ENCODE results near the gene REEP5.
"Not testable (repeated sequence)": the region's sequence is repeated elsewhere in the genome, so short reads cannot be mapped to it uniquely, and the experiment has no call there.

The REEP5 gene

DNA sequence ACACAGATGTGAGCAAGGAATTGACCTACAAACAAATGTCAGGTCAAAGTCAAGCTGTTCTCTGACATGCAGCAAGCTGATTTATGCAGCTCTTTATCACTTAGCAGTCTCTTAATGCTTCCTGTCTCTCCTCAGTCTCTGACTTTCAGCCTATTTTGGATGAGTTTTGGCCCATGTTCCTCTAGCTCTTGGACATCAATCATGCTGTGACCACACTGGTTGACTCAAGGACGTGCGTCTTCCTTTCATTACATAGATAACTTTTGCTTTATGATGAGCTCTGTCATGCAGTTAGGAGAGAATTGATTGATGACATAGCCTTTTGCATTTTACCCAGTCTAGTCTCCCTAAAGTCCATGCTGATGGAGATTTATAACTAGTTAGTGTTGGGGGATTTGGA lies 9.4 kb upstream of the REEP5 start:
- DNase-seq = no peak

DNA sequence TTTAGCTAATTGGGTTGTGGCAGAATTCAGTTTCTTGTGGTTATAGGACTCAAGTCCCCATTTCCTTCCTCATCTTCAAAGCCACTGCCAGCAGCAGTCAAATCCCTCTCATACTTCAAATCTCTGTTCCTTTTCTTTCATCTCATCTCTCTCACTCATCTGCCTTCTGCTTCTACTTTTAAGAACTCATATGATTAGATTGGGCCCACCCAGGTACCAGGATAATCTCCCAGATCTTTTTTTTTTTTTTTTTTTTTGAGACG lies 8.0 kb upstream of the REEP5 start:
- no peak for DNase-seq

GRCh38 chr5:112929336-112930081 lies 7.5 kb upstream of the REEP5 start:
- DNase-seq = no peak

DNA sequence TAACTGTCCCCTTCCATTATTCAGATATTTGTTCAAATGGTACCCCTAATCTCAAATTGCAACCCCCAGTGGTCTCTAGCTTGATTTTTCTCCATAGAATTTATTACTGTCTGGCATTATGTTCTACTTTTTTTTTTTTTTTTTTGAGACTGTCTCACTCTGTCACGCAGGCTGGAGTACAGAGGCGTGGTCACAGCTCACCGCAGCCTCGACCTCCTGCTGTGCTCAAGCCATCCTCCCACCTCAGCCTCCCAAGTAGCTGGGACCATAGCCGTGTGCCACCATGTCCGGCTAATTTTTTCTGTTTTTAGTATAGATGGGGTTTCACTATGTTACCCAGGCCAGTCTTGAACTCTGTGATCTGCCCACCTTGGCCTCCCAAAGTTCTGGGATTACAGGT lies 2.0 kb upstream of the REEP5 start:
- DNase-seq = no peak

DNA sequence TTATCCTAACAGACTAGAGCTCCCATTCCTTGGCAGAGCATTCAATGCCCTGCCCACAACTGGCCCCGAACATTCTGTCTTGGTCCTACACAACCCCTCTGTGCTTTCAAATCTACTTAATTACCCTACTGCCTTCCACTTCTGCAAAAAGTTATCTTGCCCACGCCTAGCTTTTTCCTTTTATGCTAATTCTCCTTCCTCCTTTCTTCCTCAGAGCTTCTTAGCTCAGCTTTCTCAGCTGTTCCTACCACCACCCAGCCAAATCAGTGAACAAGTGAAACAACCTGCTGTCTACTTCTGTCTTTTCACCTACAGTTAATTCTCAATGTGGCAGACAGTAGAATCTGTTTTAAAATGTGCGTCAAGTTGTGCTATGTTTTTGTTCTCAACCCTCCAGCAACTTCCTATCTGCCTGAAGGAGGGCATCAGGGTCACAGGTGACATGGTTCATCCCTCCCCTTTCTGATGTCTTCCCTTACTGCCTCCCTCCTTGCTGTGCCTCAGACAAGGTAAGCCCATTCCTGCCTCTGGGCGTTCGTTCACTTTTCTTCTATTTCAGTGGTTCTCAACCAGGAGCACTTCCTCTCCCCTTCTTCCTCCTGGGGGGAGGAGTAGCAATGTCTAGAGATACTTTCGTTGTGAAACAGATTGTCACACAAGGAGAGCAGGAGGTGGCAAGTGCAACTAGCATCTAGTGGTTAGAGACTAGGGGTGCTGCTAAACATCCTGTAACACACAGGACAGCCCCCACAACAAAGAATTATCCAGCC lies 1.3 kb upstream of the REEP5 start:
- DNase-seq = no peak

DNA sequence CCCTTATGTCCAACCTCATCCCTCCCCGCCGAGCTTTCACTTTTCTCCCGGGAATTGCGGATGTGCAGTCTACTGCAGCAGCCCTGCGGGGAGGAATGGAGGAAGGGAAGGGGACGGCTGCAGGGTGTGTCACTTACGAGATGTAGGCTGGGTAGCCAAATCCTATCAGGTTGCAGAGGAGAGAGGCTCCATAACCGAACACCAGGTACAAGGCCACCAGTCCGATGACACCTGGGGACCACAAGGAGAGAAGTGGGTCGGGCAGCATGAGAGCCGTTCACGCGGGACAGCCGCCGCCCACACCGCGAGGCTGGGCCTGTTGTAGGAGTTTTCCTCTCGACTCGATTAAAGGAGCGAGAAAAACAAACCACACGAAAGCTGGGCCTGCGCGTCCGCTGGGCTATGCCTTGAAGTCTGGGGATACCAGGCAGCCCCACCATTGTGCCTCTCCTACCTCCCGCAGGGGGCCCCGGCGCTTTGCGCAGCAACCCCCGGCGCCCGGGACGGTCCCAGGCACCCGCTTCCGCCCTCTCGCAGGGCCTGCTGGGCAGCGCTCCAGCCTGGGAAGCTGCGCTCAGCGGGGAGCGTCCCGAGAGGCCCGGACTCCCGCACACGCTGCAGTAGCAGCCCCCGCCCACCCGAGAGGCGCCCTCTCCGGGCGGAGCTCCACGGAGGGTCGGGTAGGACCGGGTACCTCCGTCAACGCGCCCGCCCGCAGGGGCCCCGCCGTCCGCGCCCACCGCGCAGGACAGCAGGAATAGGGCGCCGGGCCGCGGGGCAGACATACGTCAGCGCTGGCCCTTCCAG lies 798 bp downstream of the REEP5 start:
- DNase-seq = no peak

- no peak for DNase-seq
Measured at GRCh38 chr5:112919972-112920371, 2.1 kb downstream of the REEP5 start.

DNA sequence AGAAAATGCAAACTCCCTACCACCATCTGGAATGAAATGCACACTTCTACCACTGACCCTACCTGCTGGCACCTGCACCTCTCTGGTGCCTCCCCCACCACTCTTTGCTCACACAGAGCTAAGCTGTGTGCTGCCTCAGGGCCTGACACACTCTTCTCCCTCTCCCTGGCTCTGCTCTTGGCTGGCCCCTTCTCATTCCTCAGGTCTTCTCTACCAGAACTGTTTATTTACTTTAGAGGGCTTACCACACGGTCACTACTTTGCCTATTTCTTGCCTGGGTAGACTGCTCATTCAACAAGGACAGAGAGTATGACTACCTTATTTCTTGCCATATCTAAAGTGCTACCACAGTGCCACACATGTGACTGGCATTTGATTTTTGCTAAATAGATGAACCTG lies 3.3 kb downstream of the REEP5 start:
- no peak for DNase-seq

DNA sequence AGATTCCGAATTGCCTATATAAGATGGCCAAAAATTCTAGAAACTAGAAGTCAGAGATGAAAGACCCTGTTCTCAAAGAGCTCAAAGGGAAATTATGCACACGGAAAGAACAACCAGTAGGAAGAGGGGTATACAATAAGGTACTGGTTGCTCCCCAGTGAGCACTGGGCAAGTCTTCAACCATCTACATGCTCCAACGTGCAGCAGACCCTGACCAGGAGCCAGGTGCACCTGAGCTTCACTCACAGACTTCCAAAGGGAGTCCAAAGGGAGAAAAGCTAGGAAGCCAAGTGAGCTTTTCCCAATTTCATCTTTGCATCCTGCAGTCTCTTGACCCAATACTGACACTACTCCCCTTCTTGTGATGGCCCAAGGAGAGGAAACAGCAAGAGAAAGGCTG lies 3.9 kb downstream of the REEP5 start:
- DNase-seq = no peak

DNA sequence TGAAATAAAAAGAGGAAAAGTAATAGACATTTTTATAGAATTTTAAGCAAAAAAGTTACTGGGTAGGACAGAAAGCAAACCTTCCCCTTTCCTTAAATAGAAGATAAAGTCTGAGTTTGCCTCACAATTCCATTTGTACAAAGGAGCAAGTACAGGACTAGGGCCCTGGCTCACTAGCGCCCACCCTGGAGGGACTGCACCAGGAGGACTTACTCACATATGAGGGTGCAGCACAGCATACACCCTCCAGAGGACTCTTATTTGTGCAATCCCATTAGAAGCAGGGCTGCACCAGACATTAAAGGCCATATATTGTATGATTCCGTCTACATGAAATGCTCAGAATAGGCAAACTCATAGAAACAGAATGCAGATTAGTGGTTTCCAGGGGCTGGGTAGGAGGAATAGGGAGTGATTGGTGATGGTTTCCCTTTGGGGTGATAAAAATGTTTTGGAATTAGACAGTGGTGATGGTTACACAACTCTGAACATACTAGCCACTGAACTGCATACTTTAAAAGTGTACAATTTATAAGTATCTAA lies 4.5 kb downstream of the REEP5 start:
- DNase-seq = no peak

DNA sequence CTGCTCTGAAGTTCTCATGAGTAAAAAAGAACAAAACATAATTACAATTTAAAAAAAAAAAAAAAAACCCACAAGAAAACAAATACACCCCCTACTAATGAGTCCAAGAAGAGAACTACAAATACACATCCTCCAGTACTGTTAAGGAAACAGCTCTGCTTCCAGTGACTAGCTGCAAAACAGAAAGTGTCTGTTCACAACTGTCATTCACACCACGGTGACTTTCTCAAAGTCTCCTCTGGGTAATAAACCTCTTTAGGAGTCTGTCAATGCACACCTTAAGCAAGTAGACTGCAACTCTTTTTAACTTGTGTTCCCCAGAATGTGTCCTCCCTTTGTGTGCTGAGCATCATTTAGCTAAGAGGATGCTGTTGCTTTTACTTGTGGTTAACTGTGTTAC lies 6.2 kb downstream of the REEP5 start:
- no peak for DNase-seq

- DNase-seq = no peak
Measured at GRCh38 chr5:112914584-112914983, 7.4 kb downstream of the REEP5 start.

DNA sequence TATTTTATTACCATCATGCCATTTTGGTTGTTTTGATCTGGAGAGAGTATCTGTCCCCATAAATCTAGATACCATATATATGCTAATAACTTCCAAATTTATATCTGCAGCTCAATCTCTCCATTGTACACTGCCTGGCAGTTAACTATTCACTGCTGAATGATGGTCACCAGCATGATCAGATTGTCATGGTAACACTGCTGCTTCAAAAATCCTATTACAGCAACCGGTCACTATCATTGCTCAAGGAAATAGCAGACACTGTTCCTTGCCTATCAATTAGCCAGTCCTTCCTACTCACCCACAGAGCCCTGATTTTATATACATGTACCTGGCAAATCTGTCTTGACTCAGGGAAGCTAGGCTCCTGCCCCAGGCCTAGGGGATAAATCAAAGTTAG lies 11.5 kb downstream of the REEP5 start:
- DNase-seq = no peak

- no peak for DNase-seq
Measured at GRCh38 chr5:112908854-112909253, 13.2 kb downstream of the REEP5 start.

DNA sequence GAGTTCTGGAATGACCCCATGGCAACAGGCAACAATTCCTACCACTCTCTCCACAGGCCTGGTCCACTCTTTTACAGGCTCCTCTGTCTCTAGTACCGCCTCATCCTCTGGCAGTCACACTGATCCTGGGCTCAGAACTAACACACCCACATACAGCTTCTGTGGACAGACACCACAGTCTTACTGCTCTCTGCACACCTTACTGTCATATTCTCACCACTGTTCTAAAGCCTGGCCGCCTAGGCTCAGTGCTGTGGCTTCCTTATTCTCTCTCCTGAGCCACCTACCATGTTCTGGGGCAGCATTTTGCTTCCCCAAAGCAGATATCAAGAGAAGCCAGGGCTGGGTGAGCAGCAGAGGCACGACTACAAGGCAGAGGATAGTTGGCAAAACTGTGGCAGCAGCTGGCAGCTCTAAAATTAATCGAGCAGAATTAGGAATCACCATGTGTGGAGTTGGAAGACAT lies 14.8 kb downstream of the REEP5 start:
- DNase-seq = no peak

GRCh38 chr5:112906637-112907036 lies 15.4 kb downstream of the REEP5 start:
- DNase-seq = no peak

DNA sequence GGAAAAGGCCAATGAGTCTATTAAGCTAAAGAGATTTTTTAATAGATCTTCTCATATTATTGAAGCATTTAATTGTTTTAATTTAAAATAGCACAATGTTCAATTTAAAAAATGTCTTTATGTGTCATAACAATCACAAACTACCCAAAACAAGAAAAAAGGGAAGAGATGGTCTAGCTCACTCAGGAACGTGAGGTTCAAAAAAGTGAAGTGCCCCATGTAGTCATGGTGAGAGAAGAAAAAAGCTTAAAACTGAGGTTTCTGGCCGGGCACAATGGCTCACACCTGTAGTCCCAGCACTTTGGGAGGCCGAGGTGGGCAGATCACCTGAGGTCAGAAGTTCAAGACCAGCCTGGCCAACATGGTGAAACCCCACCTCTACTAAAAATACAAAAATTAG lies 17.0 kb downstream of the REEP5 start:
- not testable (repeated sequence) for DNase-seq

GRCh38 chr5:112902561-112902960 lies 19.5 kb downstream of the REEP5 start:
- no peak for DNase-seq

- no peak for DNase-seq
Measured at GRCh38 chr5:112895682-112896081, 26.3 kb downstream of the REEP5 start.

- DNase-seq = no peak
Measured at GRCh38 chr5:112892776-112893175, 29.3 kb downstream of the REEP5 start.

GRCh38 chr5:112892066-112892465 lies 30.0 kb downstream of the REEP5 start:
- not testable (repeated sequence) for DNase-seq

GRCh38 chr5:112886975-112887374 lies 35.1 kb downstream of the REEP5 start:
- no peak for DNase-seq

GRCh38 chr5:112885001-112885400 lies 37.0 kb downstream of the REEP5 start:
- no peak for DNase-seq

DNA sequence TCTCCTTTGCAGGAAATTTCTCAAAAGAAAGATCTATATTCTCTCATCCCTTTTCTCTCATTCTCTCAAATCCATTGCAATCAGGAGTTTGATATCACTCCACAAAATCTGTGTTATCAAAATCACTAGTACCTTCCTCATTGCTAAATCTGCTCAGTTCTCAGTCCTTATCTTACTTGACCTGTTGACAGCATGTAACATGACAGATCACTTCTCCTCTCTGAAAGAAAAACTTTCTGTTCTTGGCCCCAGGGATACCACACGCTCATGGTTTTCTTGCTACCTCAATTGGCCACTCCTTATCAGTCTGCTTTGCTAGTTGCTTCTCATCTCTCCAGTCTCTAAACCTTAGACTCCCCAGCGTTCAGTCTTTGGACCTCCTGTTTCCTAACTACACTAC lies 38.8 kb downstream of the REEP5 start:
- no peak for DNase-seq

Data from NCI-H2081 treated with DMSO at 0.1 percent for 48 hours (cell line).